ENCODE results near the gene SELENOF.
A peak's percentile ranks its signal among the peaks of the same experiment; 100 is the strongest.

Gene SELENOF

GRCh38 chr1:86938855-86939254 is 24.9 kb upstream of the SELENOF start:
- TF ChIP-seq CTCF (conservative IDR thresholded peaks at IDR 0.05; ENCODE audit: control insufficient read depth, insufficient read depth, low read depth, low read length) = no peak

GRCh38 chr1:86938450-86938849 is 24.5 kb upstream of the SELENOF start:
- TF ChIP-seq CTCF (conservative IDR thresholded peaks at IDR 0.05; ENCODE audit: control insufficient read depth, insufficient read depth, low read depth, low read length) = no peak
- H3K4me3 ChIP-seq (ENCODE audit: control insufficient read depth, low read depth, low read length) = no peak overlapping the region
- DNase-seq (ENCODE audit: low read depth) = peak; percentile 56

More at GRCh38 chr1:86938855-86939254, 24.9 kb upstream of the SELENOF start:
- DNase-seq (ENCODE audit: low read depth) = no peak
- no peak overlapping the region for H3K4me3 ChIP-seq (ENCODE audit: control insufficient read depth, low read depth, low read length)

GRCh38 chr1:86933562-86934377 is 19.8 kb upstream of the SELENOF start:
- no peak for DNase-seq (ENCODE audit: low read depth)
- no peak for TF ChIP-seq CTCF (conservative IDR thresholded peaks at IDR 0.05; ENCODE audit: control insufficient read depth, insufficient read depth, low read depth, low read length)
- no peak overlapping the region for H3K4me3 ChIP-seq (ENCODE audit: control insufficient read depth, low read depth, low read length)

GRCh38 chr1:86933051-86933450 is 19.1 kb upstream of the SELENOF start:
- no peak for DNase-seq (ENCODE audit: low read depth)
- TF ChIP-seq CTCF (conservative IDR thresholded peaks at IDR 0.05; ENCODE audit: control insufficient read depth, insufficient read depth, low read depth, low read length) = no peak
- no peak overlapping the region for H3K4me3 ChIP-seq (ENCODE audit: control insufficient read depth, low read depth, low read length)

GRCh38 chr1:86928819-86929218 is 14.9 kb upstream of the SELENOF start:
- no peak for DNase-seq (ENCODE audit: low read depth)
- TF ChIP-seq CTCF (conservative IDR thresholded peaks at IDR 0.05; ENCODE audit: control insufficient read depth, insufficient read depth, low read depth, low read length) = no peak
- no peak overlapping the region for H3K4me3 ChIP-seq (ENCODE audit: control insufficient read depth, low read depth, low read length)

GRCh38 chr1:86926883-86927282 is 13.0 kb upstream of the SELENOF start:
- DNase-seq (ENCODE audit: low read depth) = no peak
- TF ChIP-seq CTCF (conservative IDR thresholded peaks at IDR 0.05; ENCODE audit: control insufficient read depth, insufficient read depth, low read depth, low read length) = no peak
- H3K4me3 ChIP-seq (ENCODE audit: control insufficient read depth, low read depth, low read length) = no peak overlapping the region
